HG02678 (cell line): ENCODE measurements around the gene TMEM108.

Experiments
- ATAC-seq: cut with Tn5 transposase; IDR thresholded peaks from one replicate; pipeline ENCODE4 v1.9.1; 2021; ENCODE audit warnings: mild to moderate bottlenecking, moderate library complexity; ENCODE audit not compliant: unreplicated experiment

The TMEM108 gene

GRCh38 chr3:133301731-133302130 is 263.5 kb downstream of the TMEM108 start:
- ATAC-seq, result no peak

GRCh38 chr3:133303430-133303829 is 265.2 kb downstream of the TMEM108 start:
- no peak for ATAC-seq

- ATAC-seq, result no peak
These were observed 279.7 kb downstream of the TMEM108 start for GRCh38 chr3:133317866-133318265.

GRCh38 chr3:133328373-133328772 is 290.2 kb downstream of the TMEM108 start:
- no peak for ATAC-seq

- ATAC-seq, result no peak
These were observed 291.4 kb downstream of the TMEM108 start for GRCh38 chr3:133329626-133330025.

- ATAC-seq, result no peak
These were observed 291.9 kb downstream of the TMEM108 start for GRCh38 chr3:133330065-133330464.

- no peak for ATAC-seq
These were observed 292.3 kb downstream of the TMEM108 start for GRCh38 chr3:133330522-133330921.

GRCh38 chr3:133354721-133355120 is 316.5 kb downstream of the TMEM108 start:
- ATAC-seq, result no peak

- no peak for ATAC-seq
These were observed 322.3 kb downstream of the TMEM108 start for GRCh38 chr3:133360476-133360875.

- no peak for ATAC-seq
These were observed 322.8 kb downstream of the TMEM108 start for GRCh38 chr3:133361011-133361410.

GRCh38 chr3:133361435-133361834 is 323.2 kb downstream of the TMEM108 start:
- no peak for ATAC-seq

GRCh38 chr3:133362539-133362938 is 324.3 kb downstream of the TMEM108 start:
- ATAC-seq, result no peak

GRCh38 chr3:133364704-133365103 is 326.5 kb downstream of the TMEM108 start:
- no peak for ATAC-seq

- ATAC-seq, result no peak
These were observed 328.7 kb downstream of the TMEM108 start for GRCh38 chr3:133366921-133367320.

- no peak for ATAC-seq
These were observed 329.2 kb downstream of the TMEM108 start for GRCh38 chr3:133367403-133367802.

- ATAC-seq, result no peak
These were observed 329.8 kb downstream of the TMEM108 start for GRCh38 chr3:133367956-133368355.

- no peak for ATAC-seq
These were observed 330.3 kb downstream of the TMEM108 start for GRCh38 chr3:133368371-133369067.

- ATAC-seq, result no peak
These were observed 330.9 kb downstream of the TMEM108 start for GRCh38 chr3:133369068-133369440.

- ATAC-seq, result no peak
These were observed 333.0 kb downstream of the TMEM108 start for GRCh38 chr3:133371181-133371580.

- no peak for ATAC-seq
These were observed 333.5 kb downstream of the TMEM108 start for GRCh38 chr3:133371676-133372075.

- no peak for ATAC-seq
These were observed 336.7 kb downstream of the TMEM108 start for GRCh38 chr3:133374708-133375402.

- ATAC-seq, result no peak
These were observed 337.2 kb downstream of the TMEM108 start for GRCh38 chr3:133375403-133375745.

- no peak for ATAC-seq
These were observed 338.6 kb downstream of the TMEM108 start for GRCh38 chr3:133376810-133377209.
